ENCODE results near the gene UNC5B. TPM values are rescaled to one million over a fixed set of nuclear protein-coding genes. Genes with fewer than 3 reads are reported as not detected.

The UNC5B gene
- total RNA-seq, 1 donor from 2014 or later, result 0.63 TPM

DNA sequence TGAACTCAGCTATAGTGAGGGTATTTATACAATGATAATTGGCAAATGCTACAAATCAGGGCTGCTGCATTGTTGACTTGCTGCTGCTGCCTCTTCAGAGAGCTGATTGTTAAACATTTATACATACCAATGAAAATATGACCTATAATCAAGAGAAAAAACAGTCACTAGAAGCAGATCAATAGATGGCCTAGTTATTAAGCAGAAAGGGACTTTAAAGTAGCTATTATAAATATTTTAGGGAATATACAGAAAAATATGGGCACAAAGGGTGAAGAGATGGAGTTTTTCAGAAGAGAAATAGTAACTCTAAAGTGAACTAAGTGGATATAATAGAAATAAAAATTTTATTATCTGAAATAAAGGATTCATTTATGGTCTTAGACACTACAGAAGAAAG, 14.4 kb upstream of the UNC5B start:
- TF ChIP-seq, protein P1, sequence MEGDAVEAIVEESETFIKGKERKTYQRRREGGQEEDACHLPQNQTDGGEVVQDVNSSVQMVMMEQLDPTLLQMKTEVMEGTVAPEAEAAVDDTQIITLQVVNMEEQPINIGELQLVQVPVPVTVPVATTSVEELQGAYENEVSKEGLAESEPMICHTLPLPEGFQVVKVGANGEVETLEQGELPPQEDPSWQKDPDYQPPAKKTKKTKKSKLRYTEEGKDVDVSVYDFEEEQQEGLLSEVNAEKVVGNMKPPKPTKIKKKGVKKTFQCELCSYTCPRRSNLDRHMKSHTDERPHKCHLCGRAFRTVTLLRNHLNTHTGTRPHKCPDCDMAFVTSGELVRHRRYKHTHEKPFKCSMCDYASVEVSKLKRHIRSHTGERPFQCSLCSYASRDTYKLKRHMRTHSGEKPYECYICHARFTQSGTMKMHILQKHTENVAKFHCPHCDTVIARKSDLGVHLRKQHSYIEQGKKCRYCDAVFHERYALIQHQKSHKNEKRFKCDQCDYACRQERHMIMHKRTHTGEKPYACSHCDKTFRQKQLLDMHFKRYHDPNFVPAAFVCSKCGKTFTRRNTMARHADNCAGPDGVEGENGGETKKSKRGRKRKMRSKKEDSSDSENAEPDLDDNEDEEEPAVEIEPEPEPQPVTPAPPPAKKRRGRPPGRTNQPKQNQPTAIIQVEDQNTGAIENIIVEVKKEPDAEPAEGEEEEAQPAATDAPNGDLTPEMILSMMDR (conservative IDR thresholded peaks at IDR 0.05; ENCODE audit: low read depth, low read length), result no peak
- no peak overlapping the region for H3K4me3 ChIP-seq (ENCODE audit: low read depth, low read length)
- no peak for DNase-seq (ENCODE audit: low read depth)

DNA sequence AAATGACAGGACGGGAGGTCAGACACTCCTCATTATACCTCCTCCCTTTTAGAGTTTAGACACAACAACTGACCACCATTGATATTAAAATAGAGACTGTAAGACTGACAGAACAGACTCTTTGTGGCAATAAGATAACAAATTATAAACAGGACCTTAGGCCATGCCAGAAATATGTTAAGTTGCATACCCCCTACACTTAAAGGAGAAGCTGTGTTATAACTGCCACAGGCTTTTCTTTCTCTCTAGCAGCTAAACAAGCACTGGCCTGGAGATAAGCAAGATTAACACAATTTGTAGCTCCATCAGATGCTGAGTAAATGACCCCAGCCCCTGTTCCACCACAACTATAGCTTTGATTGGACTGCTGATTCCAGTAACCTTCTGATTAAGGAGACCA, 10.5 kb upstream of the UNC5B start:
- no peak overlapping the region for H3K4me3 ChIP-seq (ENCODE audit: low read depth, low read length)
- no peak for DNase-seq (ENCODE audit: low read depth)
- TF ChIP-seq, protein P1 (conservative IDR thresholded peaks at IDR 0.05; ENCODE audit: low read depth, low read length), result no peak

- DNase-seq (ENCODE audit: low read depth), result no peak
- TF ChIP-seq, protein P1 (conservative IDR thresholded peaks at IDR 0.05; ENCODE audit: low read depth, low read length), result no peak
- H3K4me3 ChIP-seq (ENCODE audit: low read depth, low read length), result no peak overlapping the region
These were observed 10.1 kb upstream of the UNC5B start for GRCh38 chr10:71202314-71202713.

- DNase-seq (ENCODE audit: low read depth), result no peak
- TF ChIP-seq, protein P1 (conservative IDR thresholded peaks at IDR 0.05; ENCODE audit: low read depth, low read length), result no peak
- no peak overlapping the region for H3K4me3 ChIP-seq (ENCODE audit: low read depth, low read length)
These were observed 9.2 kb upstream of the UNC5B start for GRCh38 chr10:71203124-71203523.

DNA sequence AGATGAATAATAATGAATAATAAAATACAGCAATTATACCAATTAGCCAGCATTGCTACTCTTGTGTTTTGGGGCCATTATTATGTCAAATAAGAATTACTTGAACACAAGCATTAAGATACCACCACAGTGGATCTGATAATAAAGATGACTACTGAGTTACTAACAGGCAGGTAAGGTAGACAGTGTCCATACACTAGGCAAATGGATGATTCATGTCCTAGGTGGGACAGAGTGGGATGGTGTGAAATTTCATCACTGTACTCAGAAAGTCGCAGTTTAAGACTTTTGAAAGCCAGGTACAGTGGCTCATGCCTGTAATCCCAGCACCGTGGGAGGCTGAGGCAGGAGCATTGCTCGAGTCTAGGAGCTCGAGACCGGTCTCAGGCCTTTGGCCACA, 8.7 kb upstream of the UNC5B start:
- DNase-seq (ENCODE audit: low read depth), result no peak
- no peak overlapping the region for H3K4me3 ChIP-seq (ENCODE audit: low read depth, low read length)
- TF ChIP-seq, protein P1 (conservative IDR thresholded peaks at IDR 0.05; ENCODE audit: low read depth, low read length), result no peak

- H3K4me3 ChIP-seq (ENCODE audit: low read depth, low read length), result no peak overlapping the region
- TF ChIP-seq, protein P1 (conservative IDR thresholded peaks at IDR 0.05; ENCODE audit: low read depth, low read length), result no peak
- no peak for DNase-seq (ENCODE audit: low read depth)
These were observed 7.6 kb upstream of the UNC5B start for GRCh38 chr10:71204746-71205145.

DNA sequence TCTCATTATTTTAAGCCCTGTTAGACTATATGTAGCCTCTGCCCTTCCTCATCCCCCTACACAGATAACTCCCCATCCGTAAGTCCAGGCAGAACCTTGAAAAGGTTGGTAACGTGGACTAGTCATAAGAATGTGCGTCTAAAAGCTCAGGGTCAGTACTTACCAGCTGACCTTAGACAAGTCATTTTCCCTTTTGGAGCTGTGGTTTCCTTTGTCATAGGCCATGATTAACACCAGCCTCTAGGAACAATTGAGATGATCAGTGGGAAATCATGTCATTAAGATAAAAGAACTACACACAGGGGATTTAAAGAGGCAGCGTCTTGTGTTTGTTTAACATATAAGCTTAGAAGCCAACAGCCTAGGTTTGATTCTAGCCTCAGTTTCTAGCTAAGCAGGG, 6.9 kb upstream of the UNC5B start:
- H3K4me3 ChIP-seq (ENCODE audit: low read depth, low read length), result no peak overlapping the region
- TF ChIP-seq, protein P1 (conservative IDR thresholded peaks at IDR 0.05; ENCODE audit: low read depth, low read length), result no peak
- no peak for DNase-seq (ENCODE audit: low read depth)

All from epithelial cell of proximal tubule (primary cell).